Activated effector memory CD4-positive, alpha-beta T cell treated with Interleukin-2 at 50 U/mL for 16 hours (primary cell): ENCODE data around the gene THSD4.

Experiments used
- DNase-seq: peaks from one replicate; pipeline ENCODE4 v3.0.0-alpha.2; 2020

THSD4 gene

DNA sequence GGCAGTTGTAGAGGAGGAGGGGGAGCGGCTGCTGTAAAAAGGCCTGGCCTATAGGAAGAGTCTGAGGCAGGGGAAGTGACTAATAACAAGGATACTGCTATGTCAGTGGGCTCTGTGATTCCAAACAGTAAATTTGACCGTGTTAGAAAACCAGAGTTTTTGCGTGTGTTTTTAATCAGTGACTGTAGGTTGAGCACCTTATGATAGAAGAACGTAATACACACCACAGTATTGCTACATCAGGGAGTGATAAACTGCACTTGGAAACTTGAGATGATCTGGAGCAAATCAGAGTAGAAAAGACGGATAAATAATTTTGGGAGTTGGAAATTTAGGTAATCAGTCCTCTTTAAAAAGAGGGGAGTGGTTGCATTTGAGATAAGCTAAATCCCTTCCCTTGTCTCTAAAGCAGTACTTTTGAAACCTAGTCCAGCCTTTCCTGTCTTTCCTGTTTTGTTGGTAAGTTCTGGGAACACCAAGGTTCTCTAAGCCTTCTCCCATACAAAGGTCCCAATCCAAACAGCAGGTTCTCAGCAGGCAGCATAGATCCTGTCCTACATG lies 564.6 kb downstream of the THSD4 start:
- DNase-seq, result no peak

DNA sequence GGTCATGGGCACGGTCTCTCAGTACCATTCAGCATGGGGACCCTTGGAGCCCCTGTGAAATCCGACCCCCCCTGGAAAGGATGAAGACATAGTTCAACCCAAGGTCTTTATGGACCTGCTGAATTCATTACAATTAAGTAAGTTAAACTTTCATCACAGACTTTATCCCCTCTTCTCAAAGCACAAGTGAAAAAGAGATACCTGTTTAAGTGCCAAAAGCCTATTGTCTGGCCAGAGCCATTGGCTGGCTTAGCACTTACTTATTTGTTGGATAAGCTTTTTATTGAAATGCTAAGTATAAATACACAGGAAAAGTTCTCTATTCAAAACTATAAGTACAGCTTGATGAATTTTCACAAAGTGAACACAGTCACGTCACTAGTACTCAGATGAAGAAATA lies 566.7 kb downstream of the THSD4 start:
- no peak for DNase-seq

DNA sequence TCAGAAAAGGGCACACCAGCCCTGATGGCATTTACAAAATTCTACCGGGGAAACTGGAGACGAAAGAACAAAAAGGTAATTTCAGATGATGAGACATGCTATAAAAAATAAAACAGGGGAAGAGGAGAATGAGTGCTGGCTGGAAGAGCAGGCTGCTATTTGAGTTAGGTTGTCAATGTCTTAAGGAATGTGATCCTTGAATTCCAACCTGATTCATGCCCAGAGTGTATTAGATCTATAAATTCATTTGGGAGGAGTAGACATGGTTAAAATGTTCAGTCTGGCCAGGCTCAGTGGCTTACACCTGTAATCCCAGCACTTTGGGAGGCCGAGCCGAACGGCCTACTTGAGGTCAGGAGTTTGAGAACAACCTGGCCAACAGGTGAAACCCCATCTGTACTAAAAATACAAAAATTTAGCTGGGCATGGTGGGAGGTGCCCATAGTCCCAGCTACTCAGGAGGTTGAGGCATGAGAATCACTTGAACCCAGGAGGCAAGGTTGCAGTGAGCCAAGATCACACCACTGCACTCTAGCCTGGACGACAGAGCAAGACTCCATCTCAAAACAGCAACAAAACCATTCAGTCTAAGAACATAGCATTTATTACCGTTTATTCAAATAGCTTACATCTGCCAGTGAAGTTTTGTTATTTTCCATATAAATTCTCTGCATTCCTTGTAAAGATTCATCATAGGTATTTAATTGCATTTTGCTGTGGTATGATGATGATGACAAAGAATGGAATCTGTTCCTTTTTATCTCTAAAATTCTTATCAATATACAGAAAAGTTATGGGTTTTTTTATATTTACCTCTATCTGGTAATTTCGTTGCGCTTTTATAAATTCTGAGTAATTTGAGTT lies 568.4 kb downstream of the THSD4 start:
- DNase-seq, result no peak

DNA sequence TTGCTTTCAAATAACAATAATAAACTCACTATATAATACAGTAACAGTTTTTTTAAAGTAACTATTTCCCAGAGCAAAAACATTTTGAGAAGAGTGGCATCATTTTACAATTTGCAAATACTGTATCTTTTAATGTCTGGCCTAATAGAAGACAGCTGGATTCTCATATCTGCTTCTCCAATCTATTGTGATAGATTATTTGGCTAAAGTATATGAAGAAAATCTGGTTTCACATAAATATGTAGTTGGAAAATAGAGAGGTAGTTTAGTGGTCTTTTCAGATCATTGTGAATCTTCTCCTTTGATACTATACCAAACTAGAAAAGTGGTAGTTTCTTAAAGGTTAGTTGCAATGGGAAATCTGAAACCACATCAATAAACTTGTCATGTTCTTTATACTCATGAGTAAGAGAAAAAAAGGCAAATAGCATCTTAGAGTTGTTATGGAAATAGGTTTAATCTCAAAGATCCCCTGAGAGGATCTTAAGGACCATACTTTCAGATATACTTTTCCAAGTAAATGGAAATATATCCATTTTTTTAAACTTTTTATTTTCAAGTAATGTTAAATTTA lies 570.2 kb downstream of the THSD4 start:
- DNase-seq, result no peak

DNA sequence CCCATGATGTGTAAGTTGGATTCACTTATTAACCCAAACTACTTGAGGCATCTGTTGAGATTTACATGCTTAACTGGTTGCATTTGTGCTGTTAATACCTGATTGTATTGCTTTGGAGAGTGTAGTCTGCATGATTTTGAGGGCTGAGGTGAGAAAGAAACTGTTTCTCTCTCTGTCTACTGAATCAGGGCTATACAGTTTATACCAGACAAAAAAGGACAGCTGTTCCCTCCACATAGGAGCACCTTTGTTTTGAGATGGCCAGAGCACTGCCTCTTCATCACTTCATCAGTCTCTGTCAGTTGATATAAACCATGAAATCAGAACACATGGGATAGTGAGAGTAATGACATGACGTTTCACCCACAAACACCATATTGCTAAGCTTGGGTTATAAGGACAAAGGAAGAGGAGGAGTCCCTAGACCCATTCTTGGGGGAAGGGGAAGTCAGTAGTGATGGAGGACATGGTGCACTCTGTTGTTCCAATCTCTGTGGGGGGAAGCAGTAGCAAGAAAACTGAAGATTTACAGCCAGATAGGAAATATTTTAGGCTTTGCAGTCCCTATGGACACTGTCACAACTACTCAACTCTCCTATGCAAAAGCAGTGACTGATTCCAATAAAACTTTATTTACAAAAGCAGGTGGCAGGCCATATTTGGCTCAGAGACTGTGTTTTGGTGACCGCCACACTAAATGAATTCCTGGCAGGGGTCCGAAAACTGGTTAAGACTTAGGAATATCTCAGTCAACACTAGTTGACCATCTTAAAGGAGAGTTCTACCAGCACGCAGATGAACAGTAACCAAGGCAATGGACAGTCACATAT lies 571.2 kb downstream of the THSD4 start:
- DNase-seq, result no peak

DNA sequence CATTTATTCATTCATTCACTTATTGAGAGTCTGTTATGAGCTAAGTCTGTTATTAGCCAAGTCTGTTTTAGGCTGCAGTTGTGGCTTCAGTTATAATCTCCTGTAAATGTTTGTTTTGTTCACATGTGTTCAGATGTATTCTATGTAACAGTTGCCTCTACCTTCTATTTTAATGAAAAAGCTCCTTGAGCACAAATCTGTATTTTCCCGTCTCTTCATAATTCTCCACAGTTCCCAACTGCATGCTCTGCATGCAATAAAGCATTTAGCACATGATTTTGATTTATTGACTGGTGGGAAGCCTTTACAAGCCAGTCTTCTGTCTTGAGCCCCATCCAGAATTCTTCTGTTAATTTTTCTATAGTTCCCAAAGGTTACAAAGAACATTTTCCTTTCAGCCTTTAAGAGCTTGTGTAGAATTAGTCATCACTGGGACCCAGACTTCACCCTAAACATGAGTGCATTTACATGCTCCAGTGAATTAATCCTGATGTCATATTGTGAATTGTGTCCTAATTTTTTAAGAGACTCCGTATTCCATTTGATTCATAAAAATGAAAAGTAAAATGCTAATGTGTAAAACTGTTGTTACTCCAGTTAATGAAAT lies 572.7 kb downstream of the THSD4 start:
- DNase-seq, result no peak

DNA sequence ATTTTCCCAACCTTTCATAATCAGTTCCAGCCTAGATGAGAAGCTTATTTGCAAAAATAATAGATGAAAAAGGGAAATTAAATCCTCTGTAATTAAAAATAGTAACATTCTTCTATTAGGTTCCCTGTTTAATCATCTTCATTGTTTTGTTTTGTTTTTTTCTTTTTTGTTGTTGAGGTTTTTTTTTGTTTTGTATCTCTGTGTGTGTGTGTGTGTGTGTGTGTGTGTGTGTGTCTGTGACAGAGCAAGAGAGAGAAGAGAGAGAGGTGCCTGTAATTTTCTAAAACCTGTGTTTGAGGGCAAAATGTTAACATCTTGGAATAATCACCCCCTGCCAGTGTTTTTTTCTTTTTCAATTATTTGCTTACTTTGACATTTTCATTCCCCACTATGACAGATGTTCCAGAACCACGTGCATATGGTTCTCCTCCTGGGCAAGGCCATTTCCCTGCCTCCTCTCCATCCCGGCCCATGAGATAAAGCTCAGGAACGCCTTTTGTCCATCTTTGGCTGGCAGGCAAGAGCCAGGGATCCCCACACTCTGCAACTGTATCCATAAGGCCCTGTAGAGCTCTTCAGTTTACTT lies 573.3 kb downstream of the THSD4 start:
- no peak for DNase-seq

DNA sequence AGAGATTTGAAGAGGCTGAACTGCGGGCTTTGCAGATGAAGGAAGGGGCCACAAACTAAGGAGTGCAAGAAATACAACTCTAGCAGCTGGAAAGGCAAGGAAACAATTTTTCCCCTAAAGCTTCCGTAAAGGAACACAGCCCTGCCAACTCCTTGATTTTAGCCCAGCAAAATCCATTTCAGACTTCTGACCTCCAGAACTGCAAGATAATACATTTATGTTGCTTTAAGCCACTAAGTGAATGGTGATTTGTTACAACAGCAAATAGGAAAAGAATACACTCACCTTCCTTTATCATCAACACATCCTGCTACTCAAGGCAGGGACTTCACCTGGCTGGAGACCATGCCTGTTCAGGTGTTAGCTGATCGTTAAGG lies 575.8 kb downstream of the THSD4 start:
- no peak for DNase-seq

DNA sequence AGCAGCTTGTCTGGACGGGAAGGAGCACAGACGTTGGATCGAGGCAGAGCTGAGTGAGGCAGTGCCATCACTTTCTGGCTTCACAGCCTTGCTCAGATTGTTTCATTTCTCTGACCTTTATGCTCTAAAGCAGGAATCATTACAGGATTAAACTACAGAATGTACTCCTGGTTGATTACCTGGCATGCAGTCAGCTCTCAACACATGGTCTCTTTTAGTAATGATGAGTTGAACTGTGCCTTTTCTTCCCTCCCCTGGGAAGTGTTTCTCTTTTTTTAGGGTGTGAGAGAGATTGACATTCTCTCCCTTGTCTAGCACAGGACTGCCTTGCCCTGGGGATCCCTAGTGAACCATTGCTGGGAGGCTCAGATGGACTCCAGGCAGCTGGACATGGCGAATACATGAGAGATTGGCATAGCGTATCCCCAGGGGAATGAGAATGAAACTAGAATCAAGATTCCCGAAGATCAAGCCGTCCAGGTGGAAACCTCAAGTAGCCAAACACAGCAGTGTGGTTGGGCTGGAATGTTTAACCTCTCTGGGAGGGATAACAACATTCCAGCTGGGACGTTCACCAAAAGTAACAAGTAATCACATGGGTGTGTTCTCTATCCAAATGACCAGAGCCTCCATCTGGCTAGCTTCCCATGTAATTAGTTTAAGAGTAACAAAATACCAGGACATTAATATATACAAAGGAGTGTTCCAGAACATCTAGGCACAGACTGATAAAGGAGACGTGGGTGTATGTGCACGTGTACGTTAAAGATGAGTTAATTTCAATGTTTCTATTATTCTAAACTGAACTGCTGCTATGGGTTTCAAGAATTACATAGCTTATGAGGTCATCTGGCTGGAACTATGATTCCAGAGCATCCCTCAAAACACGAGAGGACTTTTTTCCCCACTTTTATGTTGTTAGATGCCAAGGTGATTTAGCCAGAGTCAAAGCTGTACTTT lies 576.5 kb downstream of the THSD4 start:
- no peak for DNase-seq

DNA sequence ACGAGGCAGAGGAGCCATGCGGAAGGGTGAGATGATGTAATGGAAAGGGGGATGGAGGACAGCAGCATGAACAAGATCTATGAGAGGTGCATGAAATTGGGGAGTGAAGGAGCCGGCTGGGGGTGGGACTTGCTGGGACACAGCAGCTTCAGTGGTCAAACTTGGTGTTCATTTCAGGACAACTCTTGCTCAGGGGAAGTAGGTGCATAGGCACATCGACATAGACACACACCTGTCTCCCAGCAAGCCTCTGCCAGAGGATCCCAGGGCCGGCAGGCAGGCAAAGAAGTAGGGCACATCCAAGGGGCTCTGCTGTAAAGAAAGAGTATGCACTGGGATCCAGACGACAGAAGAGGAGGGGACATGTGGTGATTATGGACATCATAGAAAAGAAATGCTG lies 582.0 kb downstream of the THSD4 start:
- no peak for DNase-seq

DNA sequence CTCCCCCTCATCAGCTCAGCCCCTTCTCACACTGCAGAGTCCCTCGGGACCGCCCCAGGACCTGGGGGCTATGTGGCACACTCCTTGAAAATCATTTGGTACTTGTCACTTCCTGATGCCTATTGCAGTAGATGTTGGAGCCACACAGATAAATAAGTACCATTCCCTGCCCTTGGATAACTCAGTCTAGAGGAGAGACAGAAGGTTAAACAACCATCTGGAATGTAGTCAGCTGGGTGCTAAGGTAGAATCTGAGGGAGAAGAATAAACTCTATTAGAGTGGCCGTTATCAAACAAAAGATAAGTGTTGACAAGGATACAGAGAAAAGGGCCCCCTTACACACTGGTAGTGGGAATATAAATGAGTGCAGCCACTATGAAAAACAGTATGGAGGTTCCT lies 582.8 kb downstream of the THSD4 start:
- no peak for DNase-seq

DNA sequence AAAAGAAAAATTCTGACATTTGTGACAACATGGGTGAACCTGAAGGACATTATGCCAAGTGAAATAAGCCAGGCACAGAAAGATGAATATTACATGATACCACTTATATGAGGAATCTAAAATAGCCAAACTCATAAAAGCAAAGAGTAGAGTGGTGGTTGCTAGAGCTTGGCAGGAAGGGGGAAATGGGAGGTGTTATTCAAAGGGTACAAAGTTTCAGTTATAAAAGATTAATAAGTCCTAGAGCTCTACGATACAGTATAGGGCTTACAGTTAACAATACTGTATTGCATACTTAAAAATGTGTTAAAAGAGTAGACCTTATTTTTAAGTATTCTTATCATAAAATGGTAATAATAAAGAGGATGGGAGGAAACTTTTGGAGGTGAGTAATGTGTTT lies 583.5 kb downstream of the THSD4 start:
- no peak for DNase-seq

DNA sequence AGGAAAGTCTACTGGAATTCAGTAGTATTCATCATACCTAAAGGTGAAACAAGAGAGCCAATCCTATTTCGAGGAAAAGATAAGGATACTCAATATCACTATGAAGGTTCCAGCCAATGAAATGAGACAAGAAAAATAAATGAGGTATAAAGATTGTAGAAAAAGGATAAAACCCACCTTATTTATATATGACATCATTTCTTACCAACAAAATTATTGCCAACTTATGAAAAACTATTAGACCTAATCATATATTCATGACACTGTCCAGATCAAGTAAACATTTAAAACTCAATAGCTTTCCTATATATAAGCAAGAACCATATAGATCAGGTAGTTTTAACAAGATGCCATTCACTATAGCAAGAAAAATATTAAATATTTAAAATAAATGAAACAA lies 584.7 kb downstream of the THSD4 start:
- no peak for DNase-seq

DNA sequence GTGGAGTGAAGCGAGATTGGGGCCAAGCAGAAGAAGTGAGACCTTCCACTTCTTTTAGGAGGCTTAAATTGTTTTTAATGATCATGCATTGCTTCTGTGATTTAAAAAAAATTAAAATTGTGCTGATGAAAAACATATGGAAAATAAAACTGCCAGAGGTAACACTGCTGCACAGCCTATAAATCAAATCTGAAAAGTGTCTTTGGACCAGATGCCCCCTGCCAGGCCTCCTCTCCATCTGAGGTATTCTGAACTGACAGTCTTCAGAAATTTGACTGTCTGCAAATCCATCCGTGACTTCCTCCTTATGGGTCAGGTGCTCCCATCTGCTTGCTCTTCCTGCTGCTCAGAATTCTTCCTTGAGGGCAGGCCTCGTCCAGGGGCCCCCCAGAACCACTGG lies 586.5 kb downstream of the THSD4 start:
- DNase-seq, result no peak

DNA sequence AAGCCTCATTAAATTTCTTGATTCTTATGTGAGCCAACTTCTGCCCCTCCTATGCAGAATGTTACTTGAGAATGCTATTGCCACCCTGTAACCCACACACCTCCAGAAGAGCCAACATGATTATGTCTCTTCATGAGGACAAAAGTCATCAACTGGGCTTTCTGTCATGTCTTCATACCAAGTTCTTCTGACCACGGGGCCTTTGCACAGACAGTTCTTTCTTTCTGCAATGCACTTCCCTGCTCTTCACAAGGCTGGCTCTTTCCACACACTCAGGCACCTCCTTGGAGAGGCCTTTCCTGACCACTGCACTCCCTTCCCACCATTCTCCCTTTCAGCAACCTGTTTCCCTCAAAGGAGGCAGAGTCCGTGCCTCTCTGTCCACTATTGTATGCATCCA lies 587.2 kb downstream of the THSD4 start:
- no peak for DNase-seq

DNA sequence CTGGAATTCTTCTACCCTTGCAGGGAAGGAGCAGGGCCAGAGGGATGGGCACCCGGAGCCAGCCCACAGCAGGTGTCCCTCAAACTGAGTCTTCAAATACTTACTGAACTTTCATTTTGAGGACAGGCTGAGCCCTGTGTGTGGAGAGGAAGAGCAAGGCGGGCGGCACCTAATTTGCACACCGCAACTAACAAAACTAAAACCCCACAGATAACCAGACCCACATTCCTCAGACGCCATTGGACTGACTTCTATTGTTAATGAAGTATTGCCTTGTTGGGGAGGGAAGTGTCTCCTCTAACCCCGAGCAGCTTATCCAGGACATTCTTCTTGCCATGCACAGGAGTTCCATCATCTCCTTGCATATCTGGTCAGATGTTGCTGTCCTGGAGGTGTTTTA lies 589.9 kb downstream of the THSD4 start:
- no peak for DNase-seq

DNA sequence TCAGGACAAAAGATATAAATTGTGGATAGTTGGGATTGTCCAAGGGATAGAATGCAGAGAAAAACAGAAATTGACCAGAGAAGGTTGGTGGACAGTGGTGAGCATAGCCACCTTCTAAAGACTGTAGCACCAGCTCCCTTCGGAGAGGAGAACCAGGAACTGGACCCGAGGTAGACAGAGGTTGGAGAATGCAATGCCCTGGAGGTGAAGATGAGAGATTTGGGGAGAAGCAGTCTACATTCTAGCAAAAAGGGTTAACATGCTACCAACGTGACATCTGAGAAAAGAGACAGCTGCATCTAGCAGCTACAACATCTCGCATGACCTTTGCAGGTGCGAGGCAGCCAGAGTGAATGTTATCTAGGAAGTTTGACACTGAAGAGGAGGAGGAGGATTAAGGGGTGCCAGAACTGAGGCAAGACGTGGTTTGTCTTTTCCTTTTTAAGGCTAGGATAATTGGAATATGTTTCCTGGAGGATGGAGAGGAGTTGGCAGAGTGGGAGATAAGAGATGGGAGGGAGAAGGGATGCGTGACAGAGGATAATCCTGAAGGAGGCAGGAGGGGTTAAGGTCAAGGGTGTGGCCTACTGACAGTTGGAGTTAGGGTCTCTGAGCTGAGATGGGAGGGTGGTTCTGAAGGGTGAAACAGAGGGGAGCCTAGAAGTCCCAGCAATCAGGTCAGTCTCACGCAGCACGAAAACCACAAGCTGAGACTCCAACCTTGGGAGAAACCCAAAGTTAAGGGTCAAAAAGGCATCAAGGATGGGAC lies 591.4 kb downstream of the THSD4 start:
- DNase-seq, result no peak

DNA sequence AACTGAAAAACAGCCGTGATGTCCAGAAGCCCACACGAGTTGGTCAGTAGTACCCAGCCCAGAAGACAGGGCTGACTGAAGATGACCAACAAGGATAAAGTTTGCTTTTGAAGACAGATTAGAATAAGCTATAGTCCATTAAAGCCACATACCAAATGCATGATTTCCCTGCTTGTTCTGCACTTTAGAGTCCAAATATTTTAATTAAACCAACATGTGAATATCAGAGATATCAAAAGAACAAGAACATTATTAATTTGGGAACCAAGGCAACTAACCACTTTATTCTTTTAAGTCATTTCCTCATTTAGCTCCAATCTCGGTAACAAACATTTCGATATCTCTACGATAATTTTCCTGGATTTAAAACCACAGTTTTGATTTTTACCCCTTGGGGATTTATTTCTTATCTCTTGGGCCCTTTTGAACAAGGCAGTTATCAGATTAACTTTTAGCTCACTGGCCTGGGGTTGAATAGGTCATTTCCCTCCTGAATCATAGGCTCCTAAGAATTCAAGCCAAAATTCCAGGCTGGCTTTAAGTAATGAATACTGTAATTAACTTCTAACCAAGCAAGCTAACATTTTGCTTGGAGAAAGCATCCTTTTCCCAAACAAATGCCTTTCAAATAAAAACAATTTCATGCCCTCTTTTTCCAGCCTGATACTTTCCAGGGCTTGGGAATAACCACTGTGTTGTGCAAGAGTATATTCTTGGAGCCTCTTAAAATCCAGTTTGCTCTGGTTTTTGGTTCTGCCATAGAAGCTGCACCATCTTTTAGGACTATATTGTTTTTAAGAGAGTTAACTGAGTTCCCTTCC lies 592.2 kb downstream of the THSD4 start:
- DNase-seq, result no peak

DNA sequence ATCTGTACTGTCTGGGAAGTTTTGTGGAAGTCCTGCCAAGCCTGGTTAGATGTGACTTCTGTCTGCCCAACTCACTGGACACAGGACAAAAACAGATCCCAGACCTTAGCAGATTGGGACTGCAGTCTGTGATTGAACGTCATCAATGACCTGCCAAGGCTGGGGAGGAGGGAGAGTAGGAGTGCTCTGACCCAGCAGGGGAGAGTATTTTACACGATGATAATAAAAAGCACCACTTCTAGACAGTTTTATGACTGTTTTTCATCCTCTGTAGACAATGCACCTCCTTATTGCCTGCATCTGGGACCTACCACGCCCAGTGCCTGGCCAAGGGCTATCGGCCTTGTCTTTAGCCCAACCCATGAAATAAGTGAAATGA lies 592.8 kb downstream of the THSD4 start:
- DNase-seq, result no peak

DNA sequence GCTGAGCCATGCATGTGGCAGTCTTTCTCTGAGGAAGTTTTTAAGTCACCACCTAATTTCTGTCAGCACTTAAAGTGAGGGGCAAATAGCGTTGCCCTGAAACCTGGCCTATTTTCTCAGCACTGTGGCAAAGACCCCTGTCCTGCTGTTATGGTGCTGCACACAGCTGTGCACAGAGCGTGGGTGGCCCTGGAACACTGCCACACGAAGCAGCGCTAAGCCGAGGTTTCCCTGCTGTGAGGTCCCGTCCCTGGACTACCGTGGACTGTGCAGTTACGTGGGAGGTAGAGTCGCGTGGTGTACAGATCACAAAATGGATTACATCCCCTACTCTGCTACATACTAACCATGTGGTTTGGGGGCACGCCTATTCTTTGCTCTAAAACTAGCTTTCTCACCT lies 593.5 kb downstream of the THSD4 start:
- no peak for DNase-seq
